Measurements from ENCODE around the gene BICC1.

Gene BICC1

GRCh38 chr10:58565271-58565670 is 52.6 kb downstream of the BICC1 start:
- no peak for DNase-seq

GRCh38 chr10:58567652-58568051 is 55.0 kb downstream of the BICC1 start:
- no peak for DNase-seq

- DNase-seq, result no peak
Observed at GRCh38 chr10:58568428-58568935, 55.8 kb downstream of the BICC1 start.

GRCh38 chr10:58570307-58570723 is 57.6 kb downstream of the BICC1 start:
- DNase-seq, result no peak

- no peak for DNase-seq
Observed at GRCh38 chr10:58570979-58571378, 58.3 kb downstream of the BICC1 start.

GRCh38 chr10:58573144-58573543 is 60.5 kb downstream of the BICC1 start:
- no peak for DNase-seq

- no peak for DNase-seq
Observed at GRCh38 chr10:58574058-58574457, 61.4 kb downstream of the BICC1 start.

- DNase-seq, result no peak
Observed at GRCh38 chr10:58575491-58575890, 62.8 kb downstream of the BICC1 start.

- DNase-seq, result no peak
Observed at GRCh38 chr10:58576751-58577436, 64.2 kb downstream of the BICC1 start.

- DNase-seq, result peak; percentile 78
Observed at GRCh38 chr10:58577437-58577777, 64.7 kb downstream of the BICC1 start.

GRCh38 chr10:58578366-58578765 is 65.7 kb downstream of the BICC1 start:
- DNase-seq, result no peak

GRCh38 chr10:58579011-58579655 is 66.5 kb downstream of the BICC1 start:
- no peak for DNase-seq

GRCh38 chr10:58582045-58582444 is 69.4 kb downstream of the BICC1 start:
- DNase-seq, result no peak

- no peak for DNase-seq
Observed at GRCh38 chr10:58585435-58585834, 72.8 kb downstream of the BICC1 start.

- DNase-seq, result no peak
Observed at GRCh38 chr10:58586282-58587245, 73.9 kb downstream of the BICC1 start.

GRCh38 chr10:58587676-58588075 is 75.0 kb downstream of the BICC1 start:
- DNase-seq, result no peak

- no peak for DNase-seq
Observed at GRCh38 chr10:58588673-58589265, 76.1 kb downstream of the BICC1 start.

- DNase-seq, result no peak
Observed at GRCh38 chr10:58590152-58590840, 77.6 kb downstream of the BICC1 start.

GRCh38 chr10:58590924-58591323 is 78.3 kb downstream of the BICC1 start:
- DNase-seq, result no peak

GRCh38 chr10:58593008-58593407 is 80.3 kb downstream of the BICC1 start:
- peak; percentile 3 for DNase-seq

GRCh38 chr10:58597211-58597610 is 84.5 kb downstream of the BICC1 start:
- peak; percentile 38 for DNase-seq

- no peak for DNase-seq
Observed at GRCh38 chr10:58599927-58600553, 87.4 kb downstream of the BICC1 start.

Data from GF-D8 (cell line).